HG02759 (cell line): ENCODE results near the gene RGS17.
"Not testable (repeated sequence)": the region's sequence is repeated elsewhere in the genome, so short reads cannot be mapped to it uniquely, and the experiment has no call there.

Experiments
- ATAC-seq: cut with Tn5 transposase; IDR thresholded peaks from one replicate; pipeline ENCODE4 v1.9.1; 2021; ENCODE audit warnings: mild to moderate bottlenecking, moderate library complexity; ENCODE audit not compliant: unreplicated experiment

The RGS17 gene

GRCh38 chr6:153038378-153039057 is 92.6 kb downstream of the RGS17 start:
- no peak for ATAC-seq

GRCh38 chr6:153034139-153034538 is 96.9 kb downstream of the RGS17 start:
- ATAC-seq: no peak

GRCh38 chr6:153032255-153032882 is 98.7 kb downstream of the RGS17 start:
- ATAC-seq: no peak

- no peak for ATAC-seq
These were observed 99.6 kb downstream of the RGS17 start for GRCh38 chr6:153031335-153031955.

GRCh38 chr6:153028963-153029362 is 102.1 kb downstream of the RGS17 start:
- no peak for ATAC-seq

GRCh38 chr6:153028286-153028685 is 102.8 kb downstream of the RGS17 start:
- ATAC-seq: no peak

- ATAC-seq: no peak
These were observed 103.6 kb downstream of the RGS17 start for GRCh38 chr6:153027480-153027879.

GRCh38 chr6:153024709-153025017 is 106.4 kb downstream of the RGS17 start:
- ATAC-seq: no peak

GRCh38 chr6:153023977-153024708 is 106.9 kb downstream of the RGS17 start:
- ATAC-seq: peak; percentile 99

GRCh38 chr6:153018355-153018754 is 112.7 kb downstream of the RGS17 start:
- ATAC-seq: no peak

GRCh38 chr6:153016846-153017245 is 114.2 kb downstream of the RGS17 start:
- ATAC-seq: no peak

GRCh38 chr6:153015094-153015640 is 115.9 kb downstream of the RGS17 start:
- no peak for ATAC-seq

GRCh38 chr6:153013438-153013837 is 117.6 kb downstream of the RGS17 start:
- no peak for ATAC-seq

- no peak for ATAC-seq
These were observed 118.2 kb downstream of the RGS17 start for GRCh38 chr6:153012856-153013255.

GRCh38 chr6:153003366-153003690 is 127.8 kb downstream of the RGS17 start:
- ATAC-seq: peak; percentile 1

- peak; percentile 95 for ATAC-seq
These were observed 128.3 kb downstream of the RGS17 start, which contains the start of gene MTRF1L for GRCh38 chr6:153002613-153003365. TSS of gene MTRF1L (minus strand) at chr6:153002709. CDS start at chr6:153002685, 24 bp downstream.

GRCh38 chr6:153001767-153002612 is 129.1 kb downstream of the RGS17 start:
- ATAC-seq: peak; percentile 33

GRCh38 chr6:153000790-153001189 is 130.3 kb downstream of the RGS17 start:
- ATAC-seq: not testable (repeated sequence)

- ATAC-seq: no peak
These were observed 130.8 kb downstream of the RGS17 start for GRCh38 chr6:153000243-153000642.

GRCh38 chr6:152999538-152999937 is 131.5 kb downstream of the RGS17 start:
- ATAC-seq: not testable (repeated sequence)
